ENCODE measurements around the gene RAB5A. TPM values are rescaled to one million over a fixed set of nuclear protein-coding genes. Genes with fewer than 3 reads are reported as not detected.
A peak's percentile ranks its signal among the peaks of the same experiment; 100 is the strongest.
"Not testable (repeated sequence)": the region's sequence is repeated elsewhere in the genome, so short reads cannot be mapped to it uniquely, and the experiment has no call there.

RAB5A gene
- total and polyA plus RNA-seq, 7 experiments from 2014 or later, result 28.6 to 92.2 (median 53.8) TPM

DNA sequence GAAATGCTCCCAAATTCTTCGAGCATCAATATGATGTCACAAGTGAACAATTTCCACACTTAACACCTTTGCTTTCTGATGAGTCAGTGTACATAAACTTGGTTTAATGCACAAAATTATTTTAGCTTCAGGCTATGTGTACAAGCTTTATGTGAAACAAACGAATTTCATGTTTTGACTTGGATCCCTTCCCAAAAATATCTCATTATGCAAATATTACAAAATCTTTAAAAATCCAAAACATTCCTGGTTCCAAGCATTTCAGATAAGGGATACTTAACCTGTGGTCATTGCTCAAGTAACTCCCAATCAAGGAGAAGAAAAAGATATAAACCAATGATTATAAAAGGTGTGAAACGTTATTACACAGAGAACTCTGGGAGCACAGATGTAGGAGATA, 25.2 kb downstream of the RAB5A start:
- Mint-ChIP-seq H3K4me3 (no peak overlapping the region), H3K9me3 (no peaks in the 10 kb centered on the region), H3K36me3 (peaks cover 7 to 41% (median 24%) of the 10 kb centered on the region in 5 donors), H3K27me3 (no peaks in the 10 kb centered on the region), H3K4me1 (peaks cover 5 to 48% (median 35%) of the 10 kb centered on the region in 7 donors), H3K27ac (peak overlapping the region in 2 of 9 donors; percentile 27 to 31)
- H3K36me3 ChIP-seq (ENCODE audit: control insufficient read depth in 2 of 3, insufficient read depth in 3 of 3, low read length in 3 of 3), result peaks cover 4 to 35% (median 12%) of the 10 kb centered on the region in 3 experiments
- ChIA-PET CTCF (no interaction called here), POLR2A (no interaction called here)
- H3K4me1 ChIP-seq (ENCODE audit: control insufficient read depth in 2 of 2, insufficient read depth in 2 of 2, low read length in 2 of 2), result peaks cover 0 to 4% of the 10 kb centered on the region in 2 donors
- ATAC-seq (no peak), DNase-seq (no peak)
- intact Hi-C loops (cut with micrococcal nuclease), result no loop called here
- H3K9me3 ChIP-seq (ENCODE audit: control insufficient read depth in 2 of 3, low read length in 3 of 3), result no peaks in the 10 kb centered on the region
- no peak overlapping the region for H3K27ac ChIP-seq (ENCODE audit: low read depth, low read length)
- no peaks in the 10 kb centered on the region for H3K27me3 ChIP-seq (ENCODE audit: control insufficient read depth in 2 of 2, insufficient read depth in 2 of 2, low read length in 2 of 2)
- no peak overlapping the region for H3K4me3 ChIP-seq (ENCODE audit: low read length)

DNA sequence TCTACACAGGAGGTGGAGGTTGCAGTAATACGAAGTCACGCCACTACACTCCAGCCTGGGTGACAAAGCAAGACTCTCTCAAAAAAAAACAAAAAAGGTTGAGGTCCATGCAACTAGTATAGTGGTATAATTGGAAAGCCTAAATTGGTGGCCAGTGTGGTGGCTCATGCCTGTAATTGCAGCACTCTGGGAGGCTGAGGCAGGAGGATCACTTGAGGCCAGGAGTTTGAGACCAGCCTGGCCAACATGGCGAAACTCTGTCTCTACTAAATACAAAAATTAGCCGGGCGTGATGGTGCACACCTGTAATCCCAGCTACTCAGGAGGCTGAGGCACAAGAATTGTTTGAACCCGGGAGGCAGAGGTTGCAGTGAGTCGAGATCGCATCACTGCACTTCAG, 42.0 kb downstream of the RAB5A start:
- H3K27me3 Mint-ChIP-seq; POLR2A ChIA-PET; H3K4me1 Mint-ChIP-seq; H3K9me3 Mint-ChIP-seq; H3K9me3 ChIP-seq (ENCODE audit: control insufficient read depth in 2 of 3, low read length in 3 of 3); H3K4me1 ChIP-seq (ENCODE audit: control insufficient read depth in 2 of 2, insufficient read depth in 2 of 2, low read length in 2 of 2); H3K4me3 ChIP-seq (ENCODE audit: low read length); ATAC-seq; H3K27ac Mint-ChIP-seq; H3K36me3 ChIP-seq (ENCODE audit: control insufficient read depth in 2 of 3, insufficient read depth in 3 of 3, low read length in 3 of 3); H3K4me3 Mint-ChIP-seq; CTCF ChIA-PET; H3K27ac ChIP-seq (ENCODE audit: low read depth, low read length); DNase-seq; H3K27me3 ChIP-seq (ENCODE audit: control insufficient read depth in 2 of 2, insufficient read depth in 2 of 2, low read length in 2 of 2): not testable (repeated sequence)
- intact Hi-C loops (cut with micrococcal nuclease), result loop anchor here (5.0 kb wide), 2 partner anchors 48 to 53 kb away; partner anchors contain the start of gene KAT2B (in 1 of the 2)
- peaks cover 0 to 30% (median 26%) of the 10 kb centered on the region in 5 donors for H3K36me3 Mint-ChIP-seq

GRCh38 chr3:19994796-19995195, 47.9 kb downstream of the RAB5A start:
- intact Hi-C loops (cut with micrococcal nuclease), result no loop called here
- ChIA-PET POLR2A (no interaction called here), CTCF (no interaction called here)
- Histone ChIP-seq H3K27ac (ENCODE audit: low read depth, low read length) (no peak overlapping the region), H3K9me3 (ENCODE audit: control insufficient read depth in 2 of 3, low read length in 3 of 3) (no peaks in the 10 kb centered on the region), H3K36me3 (ENCODE audit: control insufficient read depth in 2 of 3, insufficient read depth in 3 of 3, low read length in 3 of 3) (no peaks in the 10 kb centered on the region), H3K4me3 (ENCODE audit: low read length) (no peak overlapping the region), H3K27me3 (ENCODE audit: control insufficient read depth in 2 of 2, insufficient read depth in 2 of 2, low read length in 2 of 2) (no peaks in the 10 kb centered on the region), H3K4me1 (ENCODE audit: control insufficient read depth in 2 of 2, insufficient read depth in 2 of 2, low read length in 2 of 2) (no peaks in the 10 kb centered on the region)
- DNase-seq (no peak), ATAC-seq (no peak)
- Mint-ChIP-seq H3K27me3 (no peaks in the 10 kb centered on the region), H3K4me3 (no peak overlapping the region), H3K4me1 (peaks cover 0 to 5% (median 0%) of the 10 kb centered on the region in 7 donors), H3K36me3 (peaks cover 0 to 15% (median 0%) of the 10 kb centered on the region in 5 donors), H3K27ac (no peak overlapping the region), H3K9me3 (peaks cover 0 to 5% (median 0%) of the 10 kb centered on the region in 11 donors)

- Histone ChIP-seq H3K4me3 (ENCODE audit: low read length) (no peak overlapping the region), H3K27ac (ENCODE audit: low read depth, low read length) (no peak overlapping the region), H3K4me1 (ENCODE audit: control insufficient read depth in 2 of 2, insufficient read depth in 2 of 2, low read length in 2 of 2) (no peaks in the 10 kb centered on the region), H3K36me3 (ENCODE audit: control insufficient read depth in 2 of 3, insufficient read depth in 3 of 3, low read length in 3 of 3) (no peaks in the 10 kb centered on the region), H3K27me3 (ENCODE audit: control insufficient read depth in 2 of 2, insufficient read depth in 2 of 2, low read length in 2 of 2) (no peaks in the 10 kb centered on the region), H3K9me3 (ENCODE audit: control insufficient read depth in 2 of 3, low read length in 3 of 3) (no peaks in the 10 kb centered on the region)
- Mint-ChIP-seq H3K4me1 (no peaks in the 10 kb centered on the region), H3K27ac (peak overlapping the region in 1 of 9 donors; percentile 52), H3K9me3 (peaks cover 0 to 5% (median 0%) of the 10 kb centered on the region in 11 donors), H3K27me3 (no peaks in the 10 kb centered on the region), H3K4me3 (no peak overlapping the region), H3K36me3 (peaks cover 0 to 11% (median 0%) of the 10 kb centered on the region in 5 donors)
- DNase-seq (no peak), ATAC-seq (no peak)
- intact Hi-C loops (cut with micrococcal nuclease), result no loop called here
- CTCF ChIA-PET, result no interaction called here
- POLR2A ChIA-PET, result no interaction called here
These were observed 50.6 kb downstream of the RAB5A start for GRCh38 chr3:19997502-19997901.

DNA sequence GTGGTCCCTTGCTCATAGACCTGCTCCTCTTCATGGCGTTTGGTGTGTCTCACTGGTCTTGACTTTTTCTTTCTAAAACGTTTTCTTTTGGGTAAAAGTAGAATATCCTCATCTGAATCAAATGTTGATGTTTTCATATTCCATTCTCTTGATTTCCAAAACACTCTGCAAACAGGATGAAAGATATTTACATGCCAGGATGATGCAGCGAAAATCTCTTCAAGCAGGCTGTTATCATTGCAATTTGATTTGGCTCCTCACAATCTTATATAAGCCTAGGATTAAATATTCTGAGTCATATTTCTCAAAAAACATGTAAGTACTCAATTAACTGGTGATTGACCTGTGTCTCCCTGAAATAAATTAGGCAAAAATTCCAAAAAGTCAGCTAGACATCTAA, 55.0 kb downstream of the RAB5A start:
- ATAC-seq, result no peak
- H3K27ac Mint-ChIP-seq, result no peak overlapping the region
- no peaks in the 10 kb centered on the region for H3K27me3 Mint-ChIP-seq
- no peaks in the 10 kb centered on the region for H3K36me3 ChIP-seq (ENCODE audit: control insufficient read depth in 2 of 3, insufficient read depth in 3 of 3, low read length in 3 of 3)
- H3K4me3 ChIP-seq (ENCODE audit: low read length), result no peak overlapping the region
- CTCF ChIA-PET, result no interaction called here
- no peak overlapping the region for H3K4me3 Mint-ChIP-seq
- no peak for DNase-seq
- H3K27me3 ChIP-seq (ENCODE audit: control insufficient read depth in 2 of 2, insufficient read depth in 2 of 2, low read length in 2 of 2), result no peaks in the 10 kb centered on the region
- peaks cover 0 to 5% (median 0%) of the 10 kb centered on the region in 11 donors for H3K9me3 Mint-ChIP-seq
- H3K36me3 Mint-ChIP-seq, result no peaks in the 10 kb centered on the region
- H3K27ac ChIP-seq (ENCODE audit: low read depth, low read length), result no peak overlapping the region
- no peaks in the 10 kb centered on the region for H3K9me3 ChIP-seq (ENCODE audit: control insufficient read depth in 2 of 3, low read length in 3 of 3)
- no peaks in the 10 kb centered on the region for H3K4me1 ChIP-seq (ENCODE audit: control insufficient read depth in 2 of 2, insufficient read depth in 2 of 2, low read length in 2 of 2)
- intact Hi-C loops (cut with micrococcal nuclease), result no loop called here
- no peaks in the 10 kb centered on the region for H3K4me1 Mint-ChIP-seq
- POLR2A ChIA-PET, result no interaction called here

- no peak overlapping the region for H3K4me3 ChIP-seq (ENCODE audit: low read length)
- Mint-ChIP-seq H3K36me3 (no peaks in the 10 kb centered on the region), H3K27me3 (no peaks in the 10 kb centered on the region), H3K27ac (no peak overlapping the region), H3K4me1 (no peaks in the 10 kb centered on the region), H3K9me3 (no peaks in the 10 kb centered on the region), H3K4me3 (no peak overlapping the region)
- intact Hi-C loops (cut with micrococcal nuclease), result no loop called here
- no peaks in the 10 kb centered on the region for H3K9me3 ChIP-seq (ENCODE audit: control insufficient read depth in 2 of 3, low read length in 3 of 3)
- no peaks in the 10 kb centered on the region for H3K27me3 ChIP-seq (ENCODE audit: control insufficient read depth in 2 of 2, insufficient read depth in 2 of 2, low read length in 2 of 2)
- CTCF ChIA-PET, result no interaction called here
- POLR2A ChIA-PET, result no interaction called here
- H3K36me3 ChIP-seq (ENCODE audit: control insufficient read depth in 2 of 3, insufficient read depth in 3 of 3, low read length in 3 of 3), result no peaks in the 10 kb centered on the region
- no peak for ATAC-seq
- no peaks in the 10 kb centered on the region for H3K4me1 ChIP-seq (ENCODE audit: control insufficient read depth in 2 of 2, insufficient read depth in 2 of 2, low read length in 2 of 2)
- H3K27ac ChIP-seq (ENCODE audit: low read depth, low read length), result no peak overlapping the region
- DNase-seq, result no peak
These were observed 61.1 kb downstream of the RAB5A start for GRCh38 chr3:20007960-20008359.

- H3K27me3 Mint-ChIP-seq, result no peaks in the 10 kb centered on the region
- Histone ChIP-seq H3K4me1 (ENCODE audit: control insufficient read depth in 2 of 2, insufficient read depth in 2 of 2, low read length in 2 of 2) (no peaks in the 10 kb centered on the region), H3K27me3 (ENCODE audit: control insufficient read depth in 2 of 2, insufficient read depth in 2 of 2, low read length in 2 of 2) (no peaks in the 10 kb centered on the region), H3K27ac (ENCODE audit: low read depth, low read length) (no peak overlapping the region), H3K36me3 (ENCODE audit: control insufficient read depth in 2 of 3, insufficient read depth in 3 of 3, low read length in 3 of 3) (no peaks in the 10 kb centered on the region), H3K9me3 (ENCODE audit: control insufficient read depth in 2 of 3, low read length in 3 of 3) (no peaks in the 10 kb centered on the region), H3K4me3 (ENCODE audit: low read length) (no peak overlapping the region)
- CTCF ChIA-PET, result interaction anchor here (0.6 kb wide), 1 partner anchor 123 kb away, joined by 8 read pairs; no protein-coding TSS in a partner anchor
- intact Hi-C loops (cut with micrococcal nuclease), result no loop called here
- DNase-seq (no peak), ATAC-seq (no peak)
- no peaks in the 10 kb centered on the region for H3K4me1 Mint-ChIP-seq
- H3K9me3 Mint-ChIP-seq, result no peaks in the 10 kb centered on the region
- H3K27ac Mint-ChIP-seq, result no peak overlapping the region
- POLR2A ChIA-PET, result no interaction called here
- no peak overlapping the region for H3K4me3 Mint-ChIP-seq
- H3K36me3 Mint-ChIP-seq, result no peaks in the 10 kb centered on the region
These were observed 61.7 kb downstream of the RAB5A start for GRCh38 chr3:20008646-20009045.

Data from naive thymus-derived CD4-positive, alpha-beta T cell (primary cell).